SU-DHL-6 (cell line): ENCODE results near the gene CPNE5.

Experiments
- CTCF ChIP-seq: fragments of 200-600 bp; sonication (generic); IDR thresholded peaks from one replicate; pipeline ENCODE4 v1.5.1; 2017; ENCODE audit warnings: antibody characterized with exemption, mild to moderate bottlenecking, low read length, moderate library complexity; ENCODE audit not compliant: insufficient read depth, poor library complexity, severe bottlenecking
- EZH2phosphoT487 ChIP-seq: fragments of 200-600 bp; sonication (generic), shearing (Covaris generic); conservative IDR thresholded peaks from 2 replicates; pipeline ENCODE4 v1.6.1; 2018; ENCODE audit warnings: mild to moderate bottlenecking, antibody characterized with exemption, low read length, moderate library complexity, mixed read lengths

DNA sequence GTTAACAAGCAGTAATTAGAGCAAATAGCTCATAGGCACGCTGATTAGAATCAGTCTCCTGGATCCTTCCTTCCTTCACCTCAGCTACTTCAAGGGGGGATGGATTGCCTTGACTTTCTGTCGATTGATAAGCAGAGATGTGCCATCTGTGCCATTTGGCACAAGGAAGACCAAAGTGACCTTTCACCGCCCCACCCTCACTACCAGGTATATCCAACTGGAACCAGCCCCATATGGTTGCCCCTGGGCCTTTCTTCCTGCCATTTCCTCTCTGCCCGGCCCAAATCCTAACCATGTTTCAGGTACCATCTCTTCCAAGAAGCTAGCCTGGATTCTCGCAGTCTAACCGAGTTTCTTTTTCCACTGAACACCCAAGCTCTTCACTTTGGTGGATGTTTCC lies 8.7 kb upstream of the CPNE5 start:
- TF ChIP-seq CTCF (no peak), EZH2phosphoT487 (no peak)
